Hepatocyte (in vitro differentiated cells): ENCODE results near the gene CLPTM1.

Experiments
- EZH2 ChIP-seq: fragments of 200-600 bp; sonication (generic); IDR thresholded peaks from 2 replicates; pipeline ENCODE4 v1.6.1; 2016; ENCODE audit warnings: antibody characterized with exemption, mild to moderate bottlenecking, borderline replicate concordance
- EZH2phosphoT487 ChIP-seq: fragments of 200-600 bp; sonication (generic); IDR thresholded peaks from one replicate; pipeline ENCODE4 v1.6.1; 2018; ENCODE audit warnings: antibody characterized with exemption, mild to moderate bottlenecking, low read depth, moderate library complexity; ENCODE audit not compliant: unreplicated experiment, severe bottlenecking
- TF ChIP-seq, protein P1 (sequence below): fragments of 200-600 bp; sonication (generic); IDR thresholded peaks from 2 replicates; pipeline ENCODE4 v1.5.1; 2016; ENCODE audit warnings: antibody characterized with exemption, mild to moderate bottlenecking; ENCODE audit not compliant: poor library complexity

DNA sequence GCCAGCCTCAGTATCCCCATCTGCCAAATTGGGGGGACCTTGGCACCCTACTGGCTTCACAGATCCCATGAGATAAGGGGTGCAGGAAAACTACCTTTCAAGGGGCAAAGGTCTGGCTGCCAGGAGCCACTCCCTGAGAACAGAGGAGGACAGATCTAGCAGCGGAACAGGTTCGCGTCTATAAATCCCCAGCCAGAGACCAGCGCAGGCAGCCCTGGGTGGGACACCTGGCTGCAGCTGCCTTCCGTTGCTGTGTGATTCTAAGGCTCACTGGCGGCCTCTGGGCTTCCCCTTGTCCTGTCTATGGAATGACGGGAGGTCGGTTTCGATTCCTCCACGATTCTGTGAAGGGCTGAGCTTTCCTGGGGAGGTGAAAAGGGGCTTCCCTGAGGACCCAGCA is 53.4 kb downstream of the CLPTM1 start:
- TF ChIP-seq, protein P1, sequence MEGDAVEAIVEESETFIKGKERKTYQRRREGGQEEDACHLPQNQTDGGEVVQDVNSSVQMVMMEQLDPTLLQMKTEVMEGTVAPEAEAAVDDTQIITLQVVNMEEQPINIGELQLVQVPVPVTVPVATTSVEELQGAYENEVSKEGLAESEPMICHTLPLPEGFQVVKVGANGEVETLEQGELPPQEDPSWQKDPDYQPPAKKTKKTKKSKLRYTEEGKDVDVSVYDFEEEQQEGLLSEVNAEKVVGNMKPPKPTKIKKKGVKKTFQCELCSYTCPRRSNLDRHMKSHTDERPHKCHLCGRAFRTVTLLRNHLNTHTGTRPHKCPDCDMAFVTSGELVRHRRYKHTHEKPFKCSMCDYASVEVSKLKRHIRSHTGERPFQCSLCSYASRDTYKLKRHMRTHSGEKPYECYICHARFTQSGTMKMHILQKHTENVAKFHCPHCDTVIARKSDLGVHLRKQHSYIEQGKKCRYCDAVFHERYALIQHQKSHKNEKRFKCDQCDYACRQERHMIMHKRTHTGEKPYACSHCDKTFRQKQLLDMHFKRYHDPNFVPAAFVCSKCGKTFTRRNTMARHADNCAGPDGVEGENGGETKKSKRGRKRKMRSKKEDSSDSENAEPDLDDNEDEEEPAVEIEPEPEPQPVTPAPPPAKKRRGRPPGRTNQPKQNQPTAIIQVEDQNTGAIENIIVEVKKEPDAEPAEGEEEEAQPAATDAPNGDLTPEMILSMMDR = no peak
- TF ChIP-seq EZH2phosphoT487 = no peak
- no peak for TF ChIP-seq EZH2
